A673 (cell line): ENCODE results near the gene GJB4.

ENCODE experiments used
- CTCF ChIP-seq: fragments of 300-800, 200-600 bp; sonication (generic); conservative IDR thresholded peaks from 2 replicates; pipeline ENCODE4 v1.5.1; 2017; ENCODE audit warnings: low read depth, mild to moderate bottlenecking, antibody characterized with exemption, low read length, moderate library complexity, mixed read lengths
- EZH2 ChIP-seq: fragments of 200-600 bp; sonication (generic); IDR thresholded peaks from 2 replicates; pipeline ENCODE4 v1.6.1; 2017; ENCODE audit warnings: borderline replicate concordance, low read depth, mild to moderate bottlenecking, mixed read lengths, antibody characterized with exemption, low read length; ENCODE audit not compliant: poor library complexity, severe bottlenecking

- TF ChIP-seq EZH2 (no peak), CTCF (no peak)
Measured at GRCh38 chr1:34781844-34782391, 22.4 kb downstream of the GJB4 start.
